Adrenal gland (tissue), 12 donors: ENCODE measurements around the gene ENG. TPM values are rescaled to one million over a fixed set of nuclear protein-coding genes. Genes with fewer than 3 reads are reported as not detected.

Source experiments
- DNase-seq, 7 donors: peaks; one replicate each; pipeline ENCODE4 v3.0.0-alpha.2; 2019 to 2020
- H3K27ac ChIP-seq, 5 donors: fragments of 200-600 bp; sonication (generic) in 4 of 5; 1 replicate in 3 of 5; 2 replicates in 2 of 5; pipeline versions ENCODE4 v1.5.1 to v1.8.0; 2016 to 2020; ENCODE audit warnings: mild to moderate bottlenecking in 1 of 5
- H3K27me3 ChIP-seq: fragments of 200-600 bp; 2 replicates; pipeline ENCODE4 v1.8.0; 2021
- H3K36me3 ChIP-seq, 2 donors: fragments of 200-600 bp; replicated peaks in 1 of 2; 1 replicate in 1 of 2; 2 replicates in 1 of 2; pipeline versions ENCODE4 v1.5.1 to v1.8.0; 2018 to 2022
- H3K4me1 ChIP-seq, 2 donors: fragments of 200-600 bp; replicated peaks in 1 of 2; 1 replicate in 1 of 2; 2 replicates in 1 of 2; pipeline versions ENCODE4 v1.5.1 to v1.8.0; 2018 to 2021
- H3K4me3 ChIP-seq, 4 donors: fragments of 200-600 bp; sonication (generic) in 3 of 4; one replicate each; pipeline ENCODE4 v1.5.1; 2016 to 2018
- H3K9me3 ChIP-seq, 3 donors: fragments of 200-600 bp; sonication (generic) in 1 of 3; replicated peaks in 1 of 3; 1 replicate in 2 of 3; 2 replicates in 1 of 3; pipeline versions ENCODE4 v1.5.1 to v1.8.0; 2016 to 2021
- POLR2A ChIP-seq, 2 donors: fragments of 450-650 bp; IDR thresholded peaks; one replicate each; pipeline ENCODE4 v1.6.1; 2017; ENCODE audit warnings: antibody characterized with exemption in 2 of 2, mild to moderate bottlenecking in 2 of 2, moderate library complexity in 1 of 2
- WGBS, 4 donors: extraction: QIAGEN DNeasy Blood & Tissue Kit in 2 of 4; methylation state at CpG; one replicate each; pipeline versions ENCODE4 v1.1.5 to v1.1.7; 2013 to 2017; 5-methylcytosine and 5-hydroxymethylcytosine counted together
- intact Hi-C, 2 donors: fragments of 100-400 bp; cut with DNase I; formaldehyde crosslinking; loops; one replicate each; pipeline versions ENCODE4 v1.14.1 to v1.15.0; 2022 to 2023
- polyA plus RNA-seq, 3 donors: library from polyadenylated mRNA; stranded (reverse); fragments of 200-250 nt in 2 of 3; fragments of 350-450 nt in 1 of 3; fragmentation: Illumina TruSeq in 1 of 3; extraction: RNeasy Lipid Tissue Mini Kit (QIAGEN cat#74804) in 1 of 3; gene quantifications; one replicate each; pipeline ENCODE4 v1.2.3, GENCODE V29; 2013 to 2014
- total RNA-seq, 9 donors: library from RNA; depleted of rRNA in 4 of 9; stranded (reverse); fragments of >200 nt in 4 of 9; fragments of 120-200 nt in 1 of 9; fragmentation: NEBNext Ultra II Directional in 1 of 9; extraction: Animal tissue kit (Norgen Biotek cat#: 25700) in 1 of 9; gene quantifications; one replicate each; pipeline versions ENCODE4 v1.1.0 to v1.2.4, GENCODE V29; 2013 to 2023
- TF ChIP-seq, protein P1 (sequence below), 6 experiments: fragments of 450-650 bp in 4 of 6; fragments of 200-600 bp in 2 of 6; sonication (generic) in 1 of 6; IDR thresholded peaks; 1 replicate in 5 of 6; 2 replicates in 1 of 6; pipeline versions ENCODE4 v1.5.1 to v1.8.0; 2016 to 2021; ENCODE audit warnings: antibody characterized with exemption in 6 of 6, mild to moderate bottlenecking in 2 of 6, moderate library complexity in 1 of 6
- donor health status: healthy with polysubstance abuse.
- donor health status: Bipolar disorder and iron deficiency.
- donor health status: DM: yes; HTN: yes; CAD: no.
- donor health status: DM: no; HTN: no; CAD: no.
- donor health status: DM: no; HTN: no; CAD: no.
- donor health status: DM: yes; HTN: yes; CAD: no.

ENG gene
- total and polyA plus RNA-seq, 12 donors: 4.3 to 214 (median 106) TPM

DNA sequence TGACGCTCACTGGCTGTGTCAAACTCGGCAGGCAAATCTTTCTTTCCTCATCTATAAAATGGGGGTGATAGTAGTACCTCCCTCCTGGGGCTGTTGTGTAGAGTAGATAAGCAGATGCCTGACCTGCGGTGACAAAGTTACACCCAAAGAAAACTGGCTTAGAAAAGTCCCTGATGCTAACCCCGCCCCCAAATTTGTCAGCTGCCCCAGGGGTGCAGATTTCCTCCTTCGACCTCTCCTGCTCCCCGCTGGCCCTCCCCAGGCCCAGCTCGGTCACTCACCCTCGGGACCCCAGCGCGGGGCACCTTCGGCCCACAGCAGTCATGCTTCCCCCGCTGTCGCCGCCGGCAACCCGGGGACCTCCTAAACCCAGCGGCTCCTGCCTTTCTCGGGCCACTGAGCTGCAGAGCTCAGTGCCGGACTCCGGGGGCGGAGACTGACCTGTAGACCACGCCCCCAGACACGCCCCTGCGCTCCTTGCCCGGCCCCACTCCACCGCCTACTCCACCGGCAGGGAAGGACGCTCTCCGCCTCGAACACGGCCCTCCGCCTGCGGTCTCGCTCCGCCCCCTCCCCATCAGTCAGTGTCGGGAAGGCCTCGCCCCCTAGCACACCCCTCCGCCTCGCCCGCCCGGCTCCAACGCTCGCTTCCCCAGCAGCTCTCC, 83.4 kb downstream of the ENG start:
- peak; percentile 99 to 100 (median 99) for DNase-seq
- intact Hi-C loops: no loop called here
- H3K9me3 ChIP-seq: no peaks in the 10 kb centered on the region
- 1 to 23% (median 4%) methylated on average over 5 to 43 of the region's 43 CpGs for WGBS, 4 donors
- H3K27ac ChIP-seq: peak overlapping the region in 2 of 5 donors; percentile 27
- no peaks in the 10 kb centered on the region for H3K36me3 ChIP-seq
- H3K4me1 ChIP-seq: peaks cover 5 to 15% of the 10 kb centered on the region in 2 donors
- H3K27me3 ChIP-seq: no peaks in the 10 kb centered on the region
- H3K4me3 ChIP-seq: peak overlapping the region in 2 of 4 donors; percentile 7 to 49
- TF ChIP-seq, protein P1, sequence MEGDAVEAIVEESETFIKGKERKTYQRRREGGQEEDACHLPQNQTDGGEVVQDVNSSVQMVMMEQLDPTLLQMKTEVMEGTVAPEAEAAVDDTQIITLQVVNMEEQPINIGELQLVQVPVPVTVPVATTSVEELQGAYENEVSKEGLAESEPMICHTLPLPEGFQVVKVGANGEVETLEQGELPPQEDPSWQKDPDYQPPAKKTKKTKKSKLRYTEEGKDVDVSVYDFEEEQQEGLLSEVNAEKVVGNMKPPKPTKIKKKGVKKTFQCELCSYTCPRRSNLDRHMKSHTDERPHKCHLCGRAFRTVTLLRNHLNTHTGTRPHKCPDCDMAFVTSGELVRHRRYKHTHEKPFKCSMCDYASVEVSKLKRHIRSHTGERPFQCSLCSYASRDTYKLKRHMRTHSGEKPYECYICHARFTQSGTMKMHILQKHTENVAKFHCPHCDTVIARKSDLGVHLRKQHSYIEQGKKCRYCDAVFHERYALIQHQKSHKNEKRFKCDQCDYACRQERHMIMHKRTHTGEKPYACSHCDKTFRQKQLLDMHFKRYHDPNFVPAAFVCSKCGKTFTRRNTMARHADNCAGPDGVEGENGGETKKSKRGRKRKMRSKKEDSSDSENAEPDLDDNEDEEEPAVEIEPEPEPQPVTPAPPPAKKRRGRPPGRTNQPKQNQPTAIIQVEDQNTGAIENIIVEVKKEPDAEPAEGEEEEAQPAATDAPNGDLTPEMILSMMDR (IDR thresholded peaks at IDR 0.05): no peak
- TF ChIP-seq POLR2A (IDR thresholded peaks at IDR 0.05): peak; percentile 29 to 52

DNA sequence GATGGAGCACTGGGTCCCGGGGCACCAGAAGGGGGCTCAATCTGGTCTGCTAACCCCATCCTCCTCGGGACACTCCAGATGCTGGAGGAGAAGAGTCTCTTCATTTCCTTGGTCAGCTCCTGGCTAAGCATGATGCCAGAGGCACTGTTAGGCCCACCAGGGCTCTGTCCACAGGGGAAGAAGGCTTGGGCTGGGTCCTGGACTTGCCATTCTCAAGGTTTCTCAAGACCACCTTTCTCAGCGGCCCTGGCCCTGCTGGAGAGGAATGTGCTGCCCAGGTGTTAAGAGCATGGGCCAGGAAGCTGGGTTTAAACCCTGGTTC, 83.9 kb downstream of the ENG start:
- peak overlapping the region in 2 of 4 donors; percentile 7 to 49 for H3K4me3 ChIP-seq
- intact Hi-C loops: no loop called here
- no peaks in the 10 kb centered on the region for H3K36me3 ChIP-seq
- DNase-seq: no peak
- no peaks in the 10 kb centered on the region for H3K27me3 ChIP-seq
- H3K4me1 ChIP-seq: peaks cover 5 to 15% of the 10 kb centered on the region in 2 donors
- TF ChIP-seq, protein P1 (IDR thresholded peaks at IDR 0.05): no peak
- no peak for TF ChIP-seq POLR2A (IDR thresholded peaks at IDR 0.05)
- peak overlapping the region in 2 of 5 donors; percentile 27 for H3K27ac ChIP-seq
- WGBS, 4 donors: 31 to 67% (median 50%) methylated on average over 2 to 3 of the region's 3 CpGs
- H3K9me3 ChIP-seq: no peaks in the 10 kb centered on the region

DNA sequence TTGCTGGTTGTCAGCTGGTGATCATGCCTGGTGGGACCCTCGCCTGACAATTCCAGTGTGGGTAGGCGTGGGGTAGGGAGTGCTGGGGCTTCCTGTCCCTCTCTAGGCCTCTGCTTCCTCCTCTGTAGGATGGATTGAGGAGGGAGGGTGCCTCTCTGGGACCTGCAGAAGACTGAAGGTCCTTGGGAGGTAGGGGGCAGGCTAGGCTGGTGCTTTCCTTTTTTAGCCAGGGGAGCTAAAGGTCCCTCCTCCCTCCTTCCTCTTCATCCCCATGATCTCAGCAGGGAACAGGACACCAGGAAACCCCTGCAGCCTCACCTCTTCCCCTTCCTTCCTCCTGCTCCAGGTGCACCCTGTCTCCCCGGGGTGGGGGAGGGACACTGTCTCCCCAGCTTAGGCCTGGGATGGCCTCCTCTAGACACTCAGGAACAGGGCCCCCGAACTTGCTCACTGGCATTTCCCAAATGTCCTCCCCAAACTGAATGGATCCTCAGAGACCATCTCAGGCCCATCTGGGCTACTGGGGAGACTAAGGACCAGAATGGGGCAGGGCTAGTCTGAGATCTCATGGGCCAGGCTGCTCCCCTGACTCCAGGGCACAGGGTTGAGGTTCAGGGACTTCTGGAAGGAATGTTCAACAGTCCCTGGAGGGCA, 84.4 kb downstream of the ENG start:
- no peak overlapping the region for H3K4me3 ChIP-seq
- WGBS, 4 donors: 44 to 75% (median 68%) methylated on average over 2 to 4 of the region's 4 CpGs
- H3K27me3 ChIP-seq: no peaks in the 10 kb centered on the region
- no peaks in the 10 kb centered on the region for H3K9me3 ChIP-seq
- peak overlapping the region in 1 of 5 donors; percentile 64 for H3K27ac ChIP-seq
- peaks cover 5 to 15% of the 10 kb centered on the region in 2 donors for H3K4me1 ChIP-seq
- H3K36me3 ChIP-seq: no peaks in the 10 kb centered on the region
- TF ChIP-seq, protein P1 (IDR thresholded peaks at IDR 0.05): no peak
- TF ChIP-seq POLR2A (IDR thresholded peaks at IDR 0.05): no peak
- intact Hi-C loops: no loop called here
- DNase-seq: no peak

DNA sequence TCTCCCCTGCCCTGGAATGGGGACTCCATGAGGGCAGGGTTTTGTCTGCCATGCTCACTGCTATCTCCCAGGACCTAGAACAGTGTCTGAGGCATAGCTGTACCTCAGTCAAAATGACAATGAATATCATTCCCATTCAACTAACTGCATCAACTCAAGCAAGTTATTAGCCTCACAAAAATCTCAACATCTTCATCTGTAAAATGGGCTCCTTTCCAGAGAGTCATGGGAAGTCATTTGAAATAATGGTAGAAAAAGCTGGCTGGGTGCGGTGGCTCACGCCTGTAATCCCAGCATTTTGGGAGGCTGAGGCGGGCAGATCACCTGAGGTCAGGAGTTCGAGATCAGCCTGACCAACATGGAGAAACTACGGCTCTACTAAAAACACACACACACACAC, 85.4 kb downstream of the ENG start:
- no peak for DNase-seq
- peaks cover 5 to 15% of the 10 kb centered on the region in 2 donors for H3K4me1 ChIP-seq
- WGBS, 4 donors: 74 to 95% (median 86%) methylated on average over 5 of the region's 5 CpGs
- H3K4me3 ChIP-seq: no peak overlapping the region
- H3K36me3 ChIP-seq: no peaks in the 10 kb centered on the region
- H3K9me3 ChIP-seq: no peaks in the 10 kb centered on the region
- H3K27me3 ChIP-seq: no peaks in the 10 kb centered on the region
- no peak overlapping the region for H3K27ac ChIP-seq
- TF ChIP-seq, protein P1 (IDR thresholded peaks at IDR 0.05): no peak
- TF ChIP-seq POLR2A (IDR thresholded peaks at IDR 0.05): no peak
- intact Hi-C loops: no loop called here
